HTERT RPE-1 (cell line): ENCODE measurements around the gene MCC.

Source experiments
- in situ Hi-C: fragments of 300-500 bp; cut with MboI; formaldehyde crosslinking; loops from 4 replicates; pipeline ENCODE4 v1.14.3; 2020; ENCODE audit warnings: low sequenced_read_pairs

The MCC gene

DNA sequence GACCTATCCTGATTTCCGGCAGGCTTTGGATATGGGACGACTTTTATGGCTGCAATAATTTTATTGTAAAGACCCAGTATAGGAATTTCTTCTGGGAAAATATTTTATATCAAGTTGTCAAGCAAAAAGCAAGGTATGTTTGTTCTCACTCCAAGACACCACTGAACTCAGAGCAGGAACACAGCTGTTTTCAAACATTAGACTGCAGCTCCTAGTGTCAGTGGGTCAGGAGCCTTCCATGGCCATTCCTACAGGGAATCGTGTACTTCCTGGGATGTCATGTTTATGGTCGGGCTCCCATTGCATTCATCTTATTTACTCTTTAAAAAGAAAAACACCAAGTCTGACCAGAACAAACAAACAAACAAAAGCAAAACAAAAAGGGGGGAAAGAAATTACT, 278.8 kb downstream of the MCC start:
- in situ Hi-C loops: no loop called here

GRCh38 chr5:113205807-113206206, 282.4 kb downstream of the MCC start:
- in situ Hi-C loops: no loop called here

- in situ Hi-C loops: no loop called here
Observed at GRCh38 chr5:113205323-113205722, 282.9 kb downstream of the MCC start.

GRCh38 chr5:113204525-113205161, 283.6 kb downstream of the MCC start:
- in situ Hi-C loops: no loop called here

GRCh38 chr5:113203916-113204315, 284.3 kb downstream of the MCC start:
- in situ Hi-C loops: no loop called here

GRCh38 chr5:113202746-113203716, 285.2 kb downstream of the MCC start:
- in situ Hi-C loops: no loop called here

DNA sequence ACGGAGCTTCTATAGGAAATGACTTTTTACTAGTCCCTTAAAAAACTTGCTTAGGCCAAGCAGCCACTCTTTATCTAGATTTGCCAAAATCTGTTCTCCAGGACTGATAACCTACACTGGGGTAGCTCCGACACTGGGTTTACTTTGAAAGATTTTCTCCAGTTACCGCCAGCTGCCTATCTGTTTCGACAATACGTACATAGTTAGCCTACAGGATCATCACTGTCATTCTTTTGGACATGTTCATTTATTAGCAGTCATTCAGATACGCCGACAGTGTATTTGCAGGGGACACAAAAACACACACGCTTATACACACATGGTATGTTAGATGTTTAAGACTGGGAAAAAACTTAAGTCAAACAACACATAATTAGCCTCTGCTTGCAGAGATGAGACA, 286.0 kb downstream of the MCC start:
- in situ Hi-C loops: no loop called here

- in situ Hi-C loops: no loop called here
Observed at GRCh38 chr5:113201715-113202114, 286.5 kb downstream of the MCC start.

DNA sequence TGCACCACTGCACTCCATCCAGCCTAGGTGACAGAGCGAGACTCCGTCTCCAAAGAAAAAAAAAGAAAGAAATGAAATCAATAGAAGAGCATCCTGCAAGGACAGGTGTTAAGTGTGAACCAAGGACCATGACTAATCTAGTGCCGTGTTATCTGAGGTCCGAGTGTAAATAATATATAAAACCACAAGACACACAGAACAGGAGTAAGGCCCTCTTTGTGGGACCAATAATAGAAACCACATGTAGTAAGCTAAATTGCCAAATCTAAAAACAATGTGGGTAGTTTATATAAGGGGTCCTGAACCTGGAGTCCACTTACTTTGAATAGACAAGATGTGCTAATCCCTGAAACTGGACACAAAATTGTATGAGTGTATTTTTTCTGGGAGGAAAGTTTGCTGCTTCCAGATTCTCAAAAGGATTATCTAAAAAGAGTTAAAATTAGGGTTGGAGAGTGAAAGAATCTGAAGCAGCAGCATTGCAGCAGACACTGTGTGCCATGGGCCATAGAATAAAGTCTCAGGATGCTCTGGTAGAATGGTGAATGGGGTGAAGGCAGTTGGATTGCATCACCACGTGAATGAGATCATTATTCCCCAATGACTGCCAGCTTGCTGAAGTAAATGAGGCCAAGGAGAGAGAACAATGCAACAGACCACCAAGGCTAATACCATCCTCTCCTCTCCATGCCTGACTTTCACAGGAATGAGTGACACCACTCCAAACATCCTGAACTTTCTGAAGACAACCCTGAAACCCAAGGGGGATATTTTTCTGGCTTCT, 288.9 kb downstream of the MCC start:
- in situ Hi-C loops: no loop called here

- in situ Hi-C loops: no loop called here
Observed at GRCh38 chr5:113197456-113198200, 290.6 kb downstream of the MCC start.

DNA sequence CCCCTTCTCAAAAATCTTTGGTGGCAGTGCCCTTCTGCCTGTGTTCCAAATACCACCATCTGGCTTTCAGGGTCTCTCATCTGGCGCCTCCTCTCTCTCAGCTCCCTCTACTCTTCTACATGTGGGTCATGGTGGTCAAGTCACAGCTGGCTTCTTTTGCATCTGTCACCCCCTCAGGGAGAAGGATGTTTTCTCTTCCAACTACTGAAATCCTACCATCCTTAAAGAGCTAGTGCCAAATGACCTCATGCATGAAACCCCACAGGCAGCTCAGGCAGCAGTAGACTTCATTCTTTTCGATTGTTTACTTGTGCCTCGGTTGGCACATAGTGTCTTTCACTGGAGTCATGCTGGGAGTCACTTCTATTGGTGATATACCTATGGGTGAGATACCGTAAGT, 292.5 kb downstream of the MCC start:
- in situ Hi-C loops: no loop called here

DNA sequence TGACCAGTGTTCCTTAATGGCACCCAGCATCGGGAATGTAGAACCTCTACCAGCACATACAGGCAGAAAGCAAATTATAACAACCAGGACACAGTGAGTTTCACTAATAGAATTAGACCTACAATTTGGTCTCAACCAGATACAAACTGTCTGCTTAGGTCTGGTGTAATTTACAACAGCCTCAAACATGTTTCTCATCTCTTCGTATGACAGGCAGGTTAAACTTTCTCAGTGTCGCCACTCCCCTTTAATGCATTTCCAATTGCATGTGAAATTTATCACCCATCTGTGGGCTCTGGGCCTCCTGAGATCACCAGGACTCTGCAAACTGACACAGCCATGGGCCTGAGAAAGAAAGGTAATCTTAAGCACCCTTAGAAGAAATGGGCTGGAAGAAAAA, 293.0 kb downstream of the MCC start:
- in situ Hi-C loops: no loop called here

- in situ Hi-C loops: no loop called here
Observed at GRCh38 chr5:113194591-113194990, 293.7 kb downstream of the MCC start.

- in situ Hi-C loops: no loop called here
Observed at GRCh38 chr5:113194125-113194524, 294.1 kb downstream of the MCC start.

DNA sequence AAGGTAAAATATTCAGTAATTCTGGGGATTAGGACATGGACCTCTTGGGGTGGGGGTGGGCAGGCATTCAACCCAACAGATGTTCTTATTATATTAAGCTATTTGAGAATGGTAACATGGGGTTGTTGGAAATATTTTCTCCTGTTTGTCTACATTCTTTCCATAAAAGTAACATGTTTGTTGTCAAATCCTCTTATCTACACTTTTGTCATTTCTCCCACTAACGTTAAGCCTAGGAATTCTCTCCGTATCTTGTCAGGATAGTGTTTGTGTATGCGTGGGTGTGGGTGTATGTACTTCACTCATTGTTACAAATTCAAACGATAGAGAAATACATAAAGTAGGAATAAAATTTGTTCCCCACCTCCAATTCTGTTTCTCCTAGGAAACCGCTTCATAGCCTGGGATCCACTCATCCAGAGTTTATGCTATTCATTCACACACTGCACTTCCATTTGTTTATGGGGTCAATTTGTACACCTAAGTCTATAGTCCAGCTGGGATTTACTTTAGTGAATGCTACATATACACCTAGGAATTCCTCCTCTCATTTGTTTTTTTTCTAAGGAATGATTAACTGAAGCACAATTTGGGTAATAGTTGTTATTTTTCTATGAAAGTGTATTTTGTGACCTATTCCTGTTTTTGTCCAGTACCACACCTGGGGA, 294.8 kb downstream of the MCC start:
- in situ Hi-C loops: no loop called here

- in situ Hi-C loops: no loop called here
Observed at GRCh38 chr5:113192541-113192940, 295.7 kb downstream of the MCC start.

GRCh38 chr5:113190347-113190746, 297.9 kb downstream of the MCC start:
- in situ Hi-C loops: no loop called here

- in situ Hi-C loops: no loop called here
Observed at GRCh38 chr5:113189291-113189690, 299.0 kb downstream of the MCC start.

DNA sequence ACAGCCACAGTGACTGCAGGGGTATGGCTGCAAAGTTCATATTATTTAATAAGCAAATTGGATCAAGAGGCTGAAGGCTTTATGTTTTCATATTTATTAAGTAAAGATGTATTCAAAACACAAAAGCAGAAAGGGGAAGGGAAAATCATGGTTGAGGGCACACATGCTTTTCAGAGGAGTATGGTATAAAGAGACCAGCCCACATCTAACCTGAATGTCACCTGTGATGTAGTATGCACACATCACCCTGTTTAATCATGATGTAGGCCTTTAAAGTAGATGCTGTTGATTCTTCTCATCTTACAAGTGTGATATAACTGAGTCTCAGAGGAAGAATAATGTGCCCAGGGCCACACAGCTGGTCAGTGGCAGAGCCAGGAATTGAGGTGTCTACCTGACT, 299.8 kb downstream of the MCC start:
- in situ Hi-C loops: no loop called here

GRCh38 chr5:113187906-113188305, 300.3 kb downstream of the MCC start:
- in situ Hi-C loops: no loop called here
